NK-92 (cell line): Measurements from ENCODE around the gene CDKL2.
"Not testable (repeated sequence)": the region's sequence is repeated elsewhere in the genome, so short reads cannot be mapped to it uniquely, and the experiment has no call there.

ENCODE experiments used
- DNase-seq: peaks from one replicate; lab custom pipeline; 2025; ENCODE audit not compliant: unreplicated experiment; lab: John Stamatoyannopoulos, UW

CDKL2 gene

GRCh38 chr4:75555294-75556164 is 74.8 kb downstream of the CDKL2 start, which contains the start of gene ODAPH:
TSS of gene ODAPH (plus strand) at chr4:75556066. CDS start at chr4:75556083, 17 bp downstream.
- DNase-seq: no peak

DNA sequence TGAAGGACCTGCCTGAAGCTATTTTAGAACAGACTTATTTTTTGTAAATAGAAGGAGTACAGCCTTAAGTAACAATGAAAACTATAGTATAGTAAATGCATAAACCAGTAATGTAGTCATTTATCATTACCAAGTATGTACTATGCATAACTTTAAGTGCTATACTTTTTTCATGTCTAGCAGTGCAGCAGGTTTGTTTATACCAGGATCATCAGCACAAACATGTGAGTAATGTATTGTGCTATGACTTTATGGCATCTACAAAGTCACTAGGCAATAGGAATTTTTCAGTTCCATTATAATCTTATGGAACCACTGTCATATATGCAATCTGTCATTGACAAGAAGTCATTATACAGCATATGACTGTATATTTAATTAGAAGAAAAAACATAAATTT is 77.9 kb downstream of the CDKL2 start:
- DNase-seq: no peak

- no peak for DNase-seq
These were observed 81.3 kb downstream of the CDKL2 start for GRCh38 chr4:75549019-75549418.

- DNase-seq: no peak
These were observed 82.5 kb downstream of the CDKL2 start for GRCh38 chr4:75547647-75548387.

DNA sequence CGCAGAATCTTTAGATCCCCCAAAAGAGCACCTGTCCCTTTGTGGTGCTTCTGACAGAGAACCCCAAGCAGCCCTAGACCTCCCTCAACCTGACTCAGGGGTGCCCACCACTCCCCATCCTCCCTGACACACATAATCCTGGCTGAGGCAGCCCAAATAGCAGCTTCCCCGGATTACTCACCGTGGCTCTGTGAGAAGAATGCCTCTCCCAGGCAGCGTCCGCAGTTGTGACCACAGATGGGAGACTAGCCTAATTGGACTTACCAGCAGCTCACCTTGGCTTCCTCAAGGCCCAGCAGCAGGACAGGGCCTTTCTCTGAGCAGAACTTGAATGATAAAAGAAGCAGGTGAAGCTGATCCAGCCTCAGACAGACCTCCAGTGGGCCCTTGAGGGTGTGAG is 84.8 kb downstream of the CDKL2 start:
- no peak for DNase-seq

- DNase-seq: no peak
These were observed 85.5 kb downstream of the CDKL2 start for GRCh38 chr4:75544870-75545269.

- DNase-seq: not testable (repeated sequence)
These were observed 86.1 kb downstream of the CDKL2 start for GRCh38 chr4:75544220-75544619.

DNA sequence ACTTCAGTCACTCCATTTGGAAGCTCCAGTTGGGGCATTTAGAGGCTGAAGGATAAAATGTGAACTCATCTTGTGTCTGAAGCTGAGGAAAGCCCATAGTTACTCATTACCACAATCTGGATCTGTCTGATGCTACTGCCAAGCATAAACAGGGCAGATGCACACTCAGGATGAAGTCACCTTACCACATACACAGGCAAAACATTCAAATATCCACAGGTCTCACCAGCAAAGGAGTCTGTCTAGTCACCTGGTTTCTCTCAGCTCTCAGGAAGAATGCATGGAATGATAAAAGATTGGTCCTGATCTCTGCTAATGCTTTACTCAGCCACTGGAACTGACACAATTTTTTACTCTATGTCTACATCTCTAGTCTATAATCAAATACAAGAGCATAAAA is 87.5 kb downstream of the CDKL2 start:
- DNase-seq: no peak

- not testable (repeated sequence) for DNase-seq
These were observed 93.0 kb downstream of the CDKL2 start for GRCh38 chr4:75537308-75537707.

GRCh38 chr4:75533926-75534325 is 96.4 kb downstream of the CDKL2 start:
- not testable (repeated sequence) for DNase-seq

DNA sequence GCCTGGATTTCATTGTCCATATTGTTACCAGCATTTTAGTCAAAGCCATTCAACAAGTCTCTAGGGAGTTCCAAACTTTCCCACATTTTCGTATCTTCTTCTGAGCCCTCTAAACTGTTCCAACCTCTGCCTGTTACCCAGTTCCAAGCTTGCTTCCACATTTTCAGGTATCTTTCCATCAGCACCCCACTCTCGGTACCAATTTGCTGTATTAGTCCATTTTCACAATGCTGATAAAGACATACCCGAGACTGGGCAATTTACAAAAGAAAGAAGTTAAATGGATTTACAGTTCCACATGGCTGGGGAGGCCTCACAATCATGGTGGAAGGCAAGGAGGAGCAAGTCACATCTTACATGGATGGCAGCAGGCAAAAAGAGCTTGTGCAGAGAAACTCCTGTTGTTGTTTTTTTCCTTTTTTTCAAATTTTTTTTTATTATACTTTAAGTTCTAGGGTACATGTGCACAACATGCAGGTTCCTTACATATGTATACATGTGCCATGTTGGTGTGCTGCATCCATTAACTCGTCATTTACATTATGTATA is 96.9 kb downstream of the CDKL2 start:
- not testable (repeated sequence) for DNase-seq

DNA sequence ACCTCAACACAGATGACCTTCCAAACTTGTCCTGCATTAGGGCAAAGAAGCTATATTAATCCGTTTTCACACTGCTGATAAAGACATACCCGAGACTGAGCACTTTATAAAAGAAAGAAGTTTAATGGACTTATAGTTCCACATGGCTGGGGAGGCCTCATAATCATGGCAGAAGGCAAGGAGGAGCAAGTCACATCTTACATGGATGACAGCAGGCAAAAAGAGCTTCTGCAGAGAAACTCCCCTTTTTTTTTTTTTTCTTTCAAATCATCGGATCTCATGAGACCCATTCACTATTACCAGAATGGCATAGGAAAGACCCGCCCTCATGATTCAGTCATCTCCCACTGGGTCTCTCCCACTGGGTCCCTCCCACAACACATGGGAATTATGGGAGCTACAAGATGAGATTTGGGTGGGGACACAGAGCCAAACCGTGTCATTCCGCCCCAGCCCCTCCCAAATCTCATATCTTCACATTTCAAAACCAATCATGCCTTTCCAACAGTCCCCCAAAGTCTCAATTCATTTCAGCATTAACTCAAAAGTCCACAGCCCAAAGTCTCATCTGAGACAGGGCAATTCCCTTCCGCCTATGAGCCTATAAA is 98.7 kb downstream of the CDKL2 start:
- DNase-seq: not testable (repeated sequence)

DNA sequence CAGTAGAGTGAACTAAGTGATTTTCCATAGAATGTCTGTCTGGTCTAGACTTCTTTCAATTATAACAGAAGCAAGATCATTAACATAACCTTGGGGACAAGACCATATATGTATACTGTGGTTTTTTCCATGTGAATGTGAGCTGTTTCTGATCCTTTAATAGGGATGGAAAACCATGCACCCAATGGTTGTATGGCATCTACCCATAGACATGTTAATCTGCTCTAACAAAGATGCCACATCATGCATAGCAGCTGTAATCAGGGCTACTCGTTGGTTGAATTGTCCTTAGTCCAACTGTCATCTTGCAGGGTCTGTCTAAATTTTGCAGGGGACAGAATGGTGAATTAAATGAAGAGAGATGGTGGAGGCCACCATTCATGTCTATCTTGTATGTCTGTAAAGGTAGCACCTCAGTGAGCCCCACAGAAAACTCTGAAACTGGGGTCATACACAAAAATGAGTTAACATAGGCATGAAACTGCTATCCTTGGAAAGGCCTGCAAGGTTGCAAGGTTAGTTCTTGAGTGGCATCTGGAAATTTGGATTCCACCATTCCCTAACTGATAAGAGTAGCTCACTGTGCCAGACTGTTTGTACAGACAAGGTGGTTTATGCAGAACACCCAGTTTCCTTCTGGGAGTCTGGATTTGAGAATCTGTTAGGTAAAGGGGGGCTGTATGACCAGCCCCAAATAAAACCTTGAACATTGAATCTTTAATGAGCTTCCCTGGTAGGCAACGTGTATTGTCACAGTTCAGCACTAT is 99.6 kb downstream of the CDKL2 start:
- no peak for DNase-seq
